Measurements from ENCODE around the gene RTN4. TPM values are rescaled to one million over a fixed set of nuclear protein-coding genes. Genes with fewer than 3 reads are reported as not detected.

The RTN4 gene
- total RNA-seq, 4 donors from 2014 or later: 216 to 304 (median 228) TPM

DNA sequence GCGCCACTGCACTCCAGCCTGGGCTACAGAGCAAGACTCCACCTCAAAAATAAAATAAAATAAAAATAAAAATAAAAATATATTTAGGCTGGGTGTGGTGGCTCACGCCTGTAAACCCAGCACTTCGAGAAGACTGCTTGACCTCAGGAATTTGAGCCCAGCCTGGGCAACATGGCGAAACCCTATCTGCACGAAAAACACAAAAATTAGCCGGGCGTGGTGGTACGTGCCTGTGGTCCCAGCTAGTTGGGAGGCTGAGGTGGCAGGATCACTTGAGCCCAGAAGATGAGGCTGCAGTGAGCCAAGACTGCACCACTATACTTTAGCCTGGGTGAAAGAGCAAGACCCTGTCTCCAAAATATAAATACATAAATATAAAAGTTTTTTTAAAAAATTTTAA, 6.4 kb downstream of the RTN4 start:
- no peaks in the 10 kb centered on the region for H3K27me3 ChIP-seq
- no peak overlapping the region for H3K4me3 ChIP-seq
- TF ChIP-seq POLR2AphosphoS5 (IDR thresholded peaks at IDR 0.05) (no peak), EP300 (IDR thresholded peaks at IDR 0.05) (no peak), CTCF (IDR thresholded peaks at IDR 0.05) (no peak), POLR2A (IDR thresholded peaks at IDR 0.05) (no peak)
- H3K9me3 ChIP-seq: no peaks in the 10 kb centered on the region
- no peaks in the 10 kb centered on the region for H3K36me3 ChIP-seq
- H3K4me1 ChIP-seq: peaks cover 3 to 90% (median 4%) of the 10 kb centered on the region in 3 donors
- no peak overlapping the region for H3K27ac ChIP-seq
- 93 to 97% methylated on average over 8 of the region's 8 CpGs for WGBS, 2 donors (ENCODE audit: low coverage in 1 of 2)
- ATAC-seq: no peak

- 64 to 86% methylated on average over 1 of the region's 1 CpG for WGBS, 2 donors (ENCODE audit: low coverage in 1 of 2)
- H3K27ac ChIP-seq: no peak overlapping the region
- no peak overlapping the region for H3K4me3 ChIP-seq
- no peak for ATAC-seq
- H3K36me3 ChIP-seq: no peaks in the 10 kb centered on the region
- H3K9me3 ChIP-seq: no peaks in the 10 kb centered on the region
- no peaks in the 10 kb centered on the region for H3K27me3 ChIP-seq
- H3K4me1 ChIP-seq: peaks cover 5 to 63% (median 9%) of the 10 kb centered on the region in 3 donors
- TF ChIP-seq EP300 (IDR thresholded peaks at IDR 0.05) (no peak), CTCF (IDR thresholded peaks at IDR 0.05) (no peak), POLR2A (IDR thresholded peaks at IDR 0.05) (no peak)
Measured at GRCh38 chr2:55038428-55038827, 11.8 kb downstream of the RTN4 start.

GRCh38 chr2:55035716-55036115, 14.5 kb downstream of the RTN4 start:
- Histone ChIP-seq H3K36me3 (no peaks in the 10 kb centered on the region), H3K4me1 (peaks cover 8 to 64% (median 10%) of the 10 kb centered on the region in 3 donors), H3K9me3 (no peaks in the 10 kb centered on the region), H3K4me3 (no peak overlapping the region), H3K27ac (no peak overlapping the region), H3K27me3 (no peaks in the 10 kb centered on the region)
- 64 to 88% methylated on average over 2 of the region's 2 CpGs for WGBS, 2 donors (ENCODE audit: low coverage in 1 of 2)
- TF ChIP-seq POLR2AphosphoS5 (IDR thresholded peaks at IDR 0.05) (no peak), POLR2A (IDR thresholded peaks at IDR 0.05) (no peak), CTCF (IDR thresholded peaks at IDR 0.05) (no peak), EP300 (IDR thresholded peaks at IDR 0.05) (no peak)
- no peak for ATAC-seq

DNA sequence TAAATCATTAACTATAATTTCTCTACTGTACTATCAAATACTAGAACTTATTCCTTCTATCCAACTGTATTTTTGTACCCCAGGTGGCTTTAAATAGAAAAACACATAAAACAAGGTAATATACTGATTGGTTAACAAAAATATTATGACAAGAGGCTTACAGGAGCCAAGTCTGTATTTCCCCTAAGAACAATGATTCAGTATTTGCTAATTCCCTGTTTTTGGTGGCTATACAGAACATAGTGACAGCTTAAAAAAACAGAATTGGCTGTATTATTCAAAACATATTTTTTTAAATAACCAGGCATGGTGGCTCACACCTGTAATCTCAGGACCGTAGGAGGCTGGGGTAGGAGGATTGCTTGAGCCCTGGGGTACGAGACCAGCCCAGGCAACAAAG, 16.3 kb downstream of the RTN4 start:
- ATAC-seq: no peak
- peaks cover 8 to 64% (median 10%) of the 10 kb centered on the region in 3 donors for H3K4me1 ChIP-seq

More for the DNA sequence above, 16.3 kb downstream of the RTN4 start:
- no peak overlapping the region for H3K27ac ChIP-seq
- no peaks in the 10 kb centered on the region for H3K9me3 ChIP-seq
- no peaks in the 10 kb centered on the region for H3K36me3 ChIP-seq
- 86% methylated on average over 2 of the region's 2 CpGs; no CpG with 5 or more reads in 1 of the 2 donors for WGBS, 2 donors (ENCODE audit: low coverage in 1 of 2)
- no peaks in the 10 kb centered on the region for H3K27me3 ChIP-seq
- TF ChIP-seq EP300 (IDR thresholded peaks at IDR 0.05) (no peak), POLR2A (IDR thresholded peaks at IDR 0.05) (no peak), CTCF (IDR thresholded peaks at IDR 0.05) (no peak), POLR2AphosphoS5 (IDR thresholded peaks at IDR 0.05) (no peak)
- no peak overlapping the region for H3K4me3 ChIP-seq

Measured in gastroesophageal sphincter (tissue), 4 donors.